Transverse colon (tissue), 4 donors: Measurements from ENCODE around the gene SPATA24. TPM values are rescaled to one million over a fixed set of nuclear protein-coding genes. Genes with fewer than 3 reads are reported as not detected.
A peak's percentile ranks its signal among the peaks of the same experiment; 100 is the strongest.

Experiments used
- DNase-seq: peaks from one replicate; pipeline ENCODE4 v3.0.0-alpha.2; 2019
- H3K27ac ChIP-seq, 4 donors: fragments of 200-600 bp; sonication (generic); 2 replicates each; pipeline ENCODE4 v1.5.1; 2016 to 2018; ENCODE audit warnings: inconsistent platforms in 4 of 4
- H3K27me3 ChIP-seq: fragments of 200-600 bp; sonication (generic); 2 replicates; pipeline ENCODE4 v1.5.1; 2017; ENCODE audit warnings: inconsistent platforms
- H3K36me3 ChIP-seq, 4 donors: fragments of 200-600 bp; sonication (generic); 2 replicates each; pipeline ENCODE4 v1.5.1; 2017 to 2019; ENCODE audit warnings: inconsistent platforms in 4 of 4
- H3K4me1 ChIP-seq, 4 donors: fragments of 200-600 bp; sonication (generic); 2 replicates each; pipeline ENCODE4 v1.5.1; 2017 to 2020; ENCODE audit warnings: inconsistent platforms in 4 of 4
- H3K4me3 ChIP-seq, 4 donors: fragments of 200-600 bp; sonication (generic); 1 replicate in 1 of 4; 2 replicates in 3 of 4; pipeline versions ENCODE4 v1.5.1 to v1.6.1; 2017 to 2019; ENCODE audit warnings: inconsistent platforms in 4 of 4
- H3K9me3 ChIP-seq, 2 donors: fragments of 200-600 bp; sonication (generic); 2 replicates each; pipeline ENCODE4 v1.5.1; 2017 to 2019; ENCODE audit warnings: inconsistent platforms in 2 of 2
- EP300 ChIP-seq: sonication (generic); formaldehyde crosslinking; IDR thresholded peaks from one replicate; pipeline ENCODE4 v1.6.1; 2017; ENCODE audit warnings: antibody characterized with exemption, low read depth
- POLR2A ChIP-seq: fragments of 450-650 bp; IDR thresholded peaks from one replicate; pipeline ENCODE4 v1.6.1; 2016; ENCODE audit warnings: antibody characterized with exemption, mild to moderate bottlenecking, moderate library complexity
- POLR2AphosphoS5 ChIP-seq, 3 donors: sonication (generic); formaldehyde crosslinking; IDR thresholded peaks; one replicate each; pipeline ENCODE4 v1.6.1; 2016; ENCODE audit warnings: antibody characterized with exemption in 3 of 3
- WGBS, 2 donors: methylation state at CpG; one replicate each; pipeline ENCODE4 v1.1.5; 2018; ENCODE audit warnings: low coverage in 1 of 2; 5-methylcytosine and 5-hydroxymethylcytosine counted together
- in situ Hi-C, 4 donors: fragments of 200-750 bp; cut with MboI; loops; one replicate each; pipeline versions ENCODE4 v1.15.0 to v1.15.1; 2017; ENCODE audit warnings: low sequenced_read_pairs in 3 of 4, low pct_ligation_motif_present in 1 of 4, low pct_unique_long_range_greater_than_20kb in 1 of 4
- intact Hi-C: fragments of 100-400 bp; cut with DNase I; formaldehyde crosslinking; loops from one replicate; pipeline ENCODE4 v1.15.1; 2023; ENCODE audit warnings: low total_unique reads
- total RNA-seq, 4 donors: library from RNA; depleted of rRNA; stranded (reverse); fragments of >200 nt; gene quantifications; one replicate each; pipeline ENCODE4 v1.1.0, GENCODE V29; 2016
- TF ChIP-seq, protein P1 (sequence below), 5 experiments: fragments of 200-600 bp in 3 of 5; fragments of 450-650 bp in 2 of 5; sonication (generic) in 3 of 5; IDR thresholded peaks; 1 replicate in 2 of 5; 2 replicates in 3 of 5; pipeline ENCODE4 v1.5.1; 2016 to 2017; ENCODE audit warnings: antibody characterized with exemption in 5 of 5, inconsistent platforms in 3 of 5, mild to moderate bottlenecking in 2 of 5, moderate library complexity in 1 of 5

The SPATA24 gene
- total RNA-seq, 4 donors from 2014 or later = 3.0 TPM; not detected in 2

DNA sequence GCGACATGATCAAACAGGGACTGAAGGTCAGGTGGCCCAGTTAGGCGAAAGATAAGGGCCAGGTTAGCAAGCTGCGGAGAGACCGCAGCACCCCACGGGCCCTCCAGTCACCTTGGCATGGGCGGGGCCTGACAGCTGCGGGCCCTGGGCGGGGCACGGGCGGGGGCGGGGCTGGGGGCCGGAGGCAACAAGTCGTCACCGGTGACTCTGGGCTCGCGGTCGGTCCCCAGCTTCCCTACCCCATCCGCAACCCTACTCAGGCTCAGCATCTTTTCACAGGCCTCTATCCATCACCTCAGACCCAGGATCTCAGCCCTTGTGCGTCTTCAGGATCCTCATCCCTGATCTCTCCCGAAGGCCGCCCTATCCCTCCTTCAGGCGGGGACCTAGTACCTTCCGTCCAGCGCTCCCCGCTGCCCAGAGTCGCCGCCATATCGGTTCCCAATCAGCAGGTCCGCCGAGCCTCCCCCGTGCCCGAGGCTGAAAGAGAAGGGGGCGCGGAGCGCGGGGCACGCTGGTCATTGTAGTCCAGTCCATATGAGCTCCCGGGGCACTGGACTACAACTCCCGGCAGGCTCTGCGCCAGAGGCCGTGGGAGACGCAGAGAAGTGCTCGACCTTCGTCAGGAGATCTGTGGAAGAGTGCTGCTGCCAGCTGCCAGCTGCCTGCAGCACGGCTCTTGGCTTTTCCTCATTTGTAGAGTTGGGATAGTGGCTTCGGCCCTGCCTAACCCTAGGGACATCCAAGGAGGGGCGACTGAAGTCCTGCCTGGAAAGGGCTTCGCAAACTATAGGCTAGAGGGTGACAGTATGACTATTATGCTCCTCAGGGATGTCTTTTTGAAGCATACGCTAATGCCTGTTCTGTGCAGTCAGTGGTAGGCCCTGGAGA is 35.4 kb upstream of the SPATA24 start, which contains the start of gene DNAJC18:
Gene DNAJC18, minus strand, starts transcription at position 513 of the 891 bp plus-strand sequence. Its CDS starts 80 bp downstream, at position 433.
- in situ Hi-C loops = loop anchor here in 1 of 4 donors (25.0 kb wide), 1 partner anchor 323 kb away; no protein-coding TSS in a partner anchor
- WGBS, 2 donors = 4% methylated on average over 48 of the region's 49 CpGs; no CpG with 5 or more reads in 1 of the 2 donors
- intact Hi-C loops = no loop called here

DNA sequence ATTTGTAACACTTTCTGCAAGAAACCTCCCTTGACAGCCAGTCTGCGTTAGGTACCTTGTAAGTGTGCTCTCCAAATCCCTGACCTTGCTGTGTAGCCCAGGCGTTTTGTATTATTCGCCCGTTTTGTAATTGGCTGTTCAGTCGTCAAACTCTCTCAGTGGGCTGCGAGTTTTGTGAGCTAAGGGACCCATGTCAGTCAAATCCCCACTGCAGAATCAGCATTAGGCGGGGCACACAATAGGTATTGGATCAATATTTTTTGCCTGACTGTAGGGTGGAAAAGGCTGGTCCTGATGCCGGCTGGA is 34.8 kb upstream of the SPATA24 start:
- peak overlapping the region; percentile 71 to 76 (median 74) for H3K4me3 ChIP-seq
- in situ Hi-C loops (loop anchor here in 1 of 4 donors (25.0 kb wide), 1 partner anchor 324 kb away; no protein-coding TSS in a partner anchor), intact Hi-C loops (no loop called here)
- no peaks in the 10 kb centered on the region for H3K27me3 ChIP-seq
- H3K9me3 ChIP-seq = no peaks in the 10 kb centered on the region
- peaks cover 3 to 14% (median 9%) of the 10 kb centered on the region in 4 donors for H3K4me1 ChIP-seq
- WGBS, 2 donors = 45% methylated on average over 8 of the region's 8 CpGs; no CpG with 5 or more reads in 1 of the 2 donors
- H3K36me3 ChIP-seq = no peaks in the 10 kb centered on the region
- peak overlapping the region; percentile 88 to 96 (median 91) for H3K27ac ChIP-seq
- no peak for TF ChIP-seq POLR2A
- no peak for DNase-seq

More for the DNA sequence above, 35.4 kb upstream of the SPATA24 start, which contains the start of gene DNAJC18:
- peaks cover 3 to 14% (median 9%) of the 10 kb centered on the region in 4 donors for H3K4me1 ChIP-seq
- no peaks in the 10 kb centered on the region for H3K27me3 ChIP-seq
- TF ChIP-seq, protein P1, sequence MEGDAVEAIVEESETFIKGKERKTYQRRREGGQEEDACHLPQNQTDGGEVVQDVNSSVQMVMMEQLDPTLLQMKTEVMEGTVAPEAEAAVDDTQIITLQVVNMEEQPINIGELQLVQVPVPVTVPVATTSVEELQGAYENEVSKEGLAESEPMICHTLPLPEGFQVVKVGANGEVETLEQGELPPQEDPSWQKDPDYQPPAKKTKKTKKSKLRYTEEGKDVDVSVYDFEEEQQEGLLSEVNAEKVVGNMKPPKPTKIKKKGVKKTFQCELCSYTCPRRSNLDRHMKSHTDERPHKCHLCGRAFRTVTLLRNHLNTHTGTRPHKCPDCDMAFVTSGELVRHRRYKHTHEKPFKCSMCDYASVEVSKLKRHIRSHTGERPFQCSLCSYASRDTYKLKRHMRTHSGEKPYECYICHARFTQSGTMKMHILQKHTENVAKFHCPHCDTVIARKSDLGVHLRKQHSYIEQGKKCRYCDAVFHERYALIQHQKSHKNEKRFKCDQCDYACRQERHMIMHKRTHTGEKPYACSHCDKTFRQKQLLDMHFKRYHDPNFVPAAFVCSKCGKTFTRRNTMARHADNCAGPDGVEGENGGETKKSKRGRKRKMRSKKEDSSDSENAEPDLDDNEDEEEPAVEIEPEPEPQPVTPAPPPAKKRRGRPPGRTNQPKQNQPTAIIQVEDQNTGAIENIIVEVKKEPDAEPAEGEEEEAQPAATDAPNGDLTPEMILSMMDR (IDR thresholded peaks at IDR 0.05) = no peak
- peak; percentile 58 to 62 (median 59) for TF ChIP-seq POLR2AphosphoS5 (IDR thresholded peaks at IDR 0.05)
- TF ChIP-seq EP300 = no peak
- peak; percentile 42 for TF ChIP-seq POLR2A
- peak within 1 kb of the TSS; percentile 71 to 76 (median 74) for H3K4me3 ChIP-seq
- DNase-seq = peak; percentile 95
- H3K36me3 ChIP-seq = no peaks in the 10 kb centered on the region
- peak within 1 kb of the TSS; percentile 88 to 96 (median 91) for H3K27ac ChIP-seq
- H3K9me3 ChIP-seq = no peaks in the 10 kb centered on the region

- TF ChIP-seq POLR2A = no peak
- no peak for TF ChIP-seq EP300
- no peak for TF ChIP-seq POLR2AphosphoS5 (IDR thresholded peaks at IDR 0.05)
- TF ChIP-seq, protein P1 (IDR thresholded peaks at IDR 0.05) = no peak
- Histone ChIP-seq H3K4me1 (peaks cover 3 to 14% (median 9%) of the 10 kb centered on the region in 4 donors), H3K27ac (no peak overlapping the region), H3K36me3 (no peaks in the 10 kb centered on the region), H3K4me3 (no peak overlapping the region), H3K9me3 (no peaks in the 10 kb centered on the region), H3K27me3 (no peaks in the 10 kb centered on the region)
- 94 to 100% methylated on average over 1 to 3 of the region's 3 CpGs for WGBS, 2 donors
- DNase-seq = no peak
- intact Hi-C loops = no loop called here
- in situ Hi-C loops = loop anchor here in 1 of 4 donors (25.0 kb wide), 1 partner anchor 327 kb away; no protein-coding TSS in a partner anchor
These were observed 31.8 kb upstream of the SPATA24 start for GRCh38 chr5:139435676-139436075.

DNA sequence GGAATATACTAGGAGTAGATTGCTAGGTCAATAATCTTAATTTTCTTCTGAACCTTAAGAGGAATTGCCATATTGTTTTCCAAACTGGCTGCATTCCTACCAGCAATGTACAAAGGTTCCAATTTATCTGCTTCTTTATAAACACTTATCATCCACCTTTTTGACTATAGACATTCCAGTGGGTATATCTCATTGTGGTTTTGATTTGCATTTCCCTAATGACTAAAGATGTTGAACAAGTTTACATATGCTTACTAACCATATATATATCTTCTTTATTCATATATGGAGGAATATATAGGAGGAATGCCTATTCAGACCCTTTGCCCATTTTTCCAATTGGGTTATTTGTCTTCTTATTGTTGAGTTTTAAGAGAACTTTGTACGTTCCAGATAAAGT is 27.8 kb upstream of the SPATA24 start:
- DNase-seq = no peak
- intact Hi-C loops = no loop called here
- in situ Hi-C loops = loop anchor here in 1 of 4 donors (25.0 kb wide), 1 partner anchor 331 kb away; no protein-coding TSS in a partner anchor
- Histone ChIP-seq H3K4me1 (no peaks in the 10 kb centered on the region), H3K27me3 (no peaks in the 10 kb centered on the region), H3K9me3 (no peaks in the 10 kb centered on the region), H3K27ac (no peak overlapping the region), H3K36me3 (no peaks in the 10 kb centered on the region), H3K4me3 (no peak overlapping the region)
- TF ChIP-seq POLR2AphosphoS5 (IDR thresholded peaks at IDR 0.05) (no peak), POLR2A (no peak)
- TF ChIP-seq, protein P1 (IDR thresholded peaks at IDR 0.05) = no peak
- WGBS, 2 donors = 91 to 94% methylated on average over 1 of the region's 1 CpG
